ENCODE results near the gene KY.

DNA sequence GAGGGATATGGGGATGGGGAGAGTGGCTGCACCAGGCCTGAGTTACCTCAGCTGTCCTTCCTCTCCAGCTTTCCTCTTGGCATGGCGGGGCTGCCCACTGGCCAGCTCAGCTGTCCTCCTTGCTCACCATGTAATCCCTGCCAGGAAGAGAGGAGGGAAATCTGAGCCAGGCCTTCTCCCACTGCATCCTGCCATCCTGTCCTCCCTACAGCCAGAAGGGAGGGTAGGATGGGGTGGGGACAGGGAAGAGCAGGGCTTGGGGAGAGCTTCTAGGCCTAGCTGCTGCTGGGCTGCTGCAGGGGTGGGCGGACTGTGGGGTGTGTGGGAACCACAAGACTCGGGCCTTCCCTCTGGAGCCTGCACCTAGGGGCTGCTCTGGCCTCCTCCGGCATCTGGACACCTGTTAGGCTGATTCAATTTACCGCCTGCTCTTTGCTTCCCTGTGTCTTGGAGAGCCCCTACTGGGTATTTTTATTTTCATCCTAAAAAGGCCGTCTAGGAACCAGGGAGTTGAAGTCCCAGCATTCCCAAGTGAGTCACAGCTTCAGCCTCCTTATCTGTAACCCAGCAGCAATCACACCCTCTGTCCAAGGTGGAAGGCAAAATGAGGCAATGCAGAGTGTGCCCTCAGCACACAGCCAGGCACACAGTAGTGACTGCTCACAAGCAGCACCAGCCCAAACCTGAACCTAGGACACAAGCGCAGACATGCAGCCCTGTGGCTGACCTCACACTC lies 13.1 kb upstream of the KY start:
- TF ChIP-seq POLR2A (IDR thresholded peaks at IDR 0.05; ENCODE audit: low read depth, low read length) (no peak), POLR2AphosphoS5 (IDR thresholded peaks at IDR 0.05; ENCODE audit: low read depth, low read length) (no peak), TAF1 (IDR thresholded peaks at IDR 0.05; ENCODE audit: borderline replicate concordance, low read depth, low read length) (no peak)
